Progenitor cell of endocrine pancreas (in vitro differentiated cells): ENCODE measurements around the gene SLC13A5. TPM values are rescaled to one million over a fixed set of nuclear protein-coding genes. Genes with fewer than 3 reads are reported as not detected.
A peak's percentile ranks its signal among the peaks of the same experiment; 100 is the strongest.

ENCODE experiments used
- DNase-seq: peaks from one replicate; pipeline ENCODE4 v3.0.0; 2021; ENCODE audit warnings: low spot score; ENCODE audit not compliant: unreplicated experiment
- H3K27ac Mint-ChIP-seq: 2 replicates; pipeline ENCODE4 v1.8.0; 2021; ENCODE audit warnings: mild to moderate bottlenecking, moderate library complexity, mixed read lengths
- H3K27me3 Mint-ChIP-seq: 2 replicates; pipeline ENCODE4 v1.8.0; 2021; ENCODE audit warnings: mixed read lengths
- H3K36me3 Mint-ChIP-seq: 2 replicates; pipeline ENCODE4 v1.8.0; 2022; ENCODE audit warnings: mixed read lengths; ENCODE audit not compliant: insufficient read depth
- H3K4me1 Mint-ChIP-seq: 2 replicates; pipeline ENCODE4 v1.8.0; 2021; ENCODE audit warnings: low read depth, mixed read lengths
- H3K4me3 Mint-ChIP-seq: 2 replicates; pipeline ENCODE4 v1.8.0; 2021; ENCODE audit warnings: low read depth, mild to moderate bottlenecking, moderate library complexity, mixed read lengths
- H3K9me3 Mint-ChIP-seq: 2 replicates; pipeline ENCODE4 v1.8.0; 2021; ENCODE audit warnings: low read depth, mixed read lengths
- total RNA-seq: library from RNA; stranded (reverse); gene quantifications from 2 replicates; pipeline ENCODE4 v1.2.1, GENCODE V29; 2021
- TF ChIP-seq, protein P1 (sequence below): fragments of 200-600 bp; sonication (generic); IDR thresholded peaks from one replicate; pipeline ENCODE4 v1.5.0; 2021; ENCODE audit warnings: antibody characterized with exemption, mild to moderate bottlenecking; ENCODE audit not compliant: unreplicated experiment

The SLC13A5 gene
- total RNA-seq, 1 donor from 2014 or later = 0.93 TPM

DNA sequence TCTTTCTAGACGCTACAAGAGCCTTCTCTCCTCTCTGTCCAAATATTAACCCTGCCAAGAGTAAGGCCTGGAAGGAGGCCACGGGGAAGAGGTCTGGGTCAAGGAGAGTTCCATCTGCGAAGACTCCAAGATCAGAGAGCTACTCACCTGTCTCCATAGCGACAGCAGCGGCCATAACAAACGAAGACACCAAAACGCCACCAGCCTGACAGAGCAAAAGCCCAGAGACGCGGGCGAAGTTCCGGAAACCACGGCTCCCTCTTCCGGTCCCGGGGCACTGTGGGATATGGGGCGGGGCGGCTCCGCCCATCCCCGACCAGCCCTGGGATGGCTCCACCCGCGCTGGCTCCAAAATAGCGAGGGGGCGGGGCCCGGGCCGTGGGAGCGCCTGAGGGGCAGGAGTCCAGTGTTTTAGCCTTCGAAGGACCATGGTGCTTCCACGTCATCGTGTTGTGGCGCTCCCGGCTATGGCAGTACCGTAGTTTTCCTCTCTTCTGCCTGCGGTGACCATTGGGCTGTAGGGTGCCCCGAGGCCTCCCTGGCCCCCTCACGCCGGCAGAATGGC is 61.7 kb downstream of the SLC13A5 start, which contains the start of the genes C17orf100 and MED31:
Gene C17orf100 (plus strand): TSS at position 409 of the 565 bp plus-strand sequence. CDS start 152 bp downstream, at position 561.
Gene MED31 (minus strand): TSS at position 252 of the 565 bp plus-strand sequence. CDS start 77 bp downstream, at position 175.
- peaks cover 29% of the 10 kb centered on the region for H3K27me3 Mint-ChIP-seq
- peak within 1 kb of the TSS; percentile 95 for H3K4me3 Mint-ChIP-seq
- H3K9me3 Mint-ChIP-seq = no peaks in the 10 kb centered on the region
- TF ChIP-seq, protein P1, sequence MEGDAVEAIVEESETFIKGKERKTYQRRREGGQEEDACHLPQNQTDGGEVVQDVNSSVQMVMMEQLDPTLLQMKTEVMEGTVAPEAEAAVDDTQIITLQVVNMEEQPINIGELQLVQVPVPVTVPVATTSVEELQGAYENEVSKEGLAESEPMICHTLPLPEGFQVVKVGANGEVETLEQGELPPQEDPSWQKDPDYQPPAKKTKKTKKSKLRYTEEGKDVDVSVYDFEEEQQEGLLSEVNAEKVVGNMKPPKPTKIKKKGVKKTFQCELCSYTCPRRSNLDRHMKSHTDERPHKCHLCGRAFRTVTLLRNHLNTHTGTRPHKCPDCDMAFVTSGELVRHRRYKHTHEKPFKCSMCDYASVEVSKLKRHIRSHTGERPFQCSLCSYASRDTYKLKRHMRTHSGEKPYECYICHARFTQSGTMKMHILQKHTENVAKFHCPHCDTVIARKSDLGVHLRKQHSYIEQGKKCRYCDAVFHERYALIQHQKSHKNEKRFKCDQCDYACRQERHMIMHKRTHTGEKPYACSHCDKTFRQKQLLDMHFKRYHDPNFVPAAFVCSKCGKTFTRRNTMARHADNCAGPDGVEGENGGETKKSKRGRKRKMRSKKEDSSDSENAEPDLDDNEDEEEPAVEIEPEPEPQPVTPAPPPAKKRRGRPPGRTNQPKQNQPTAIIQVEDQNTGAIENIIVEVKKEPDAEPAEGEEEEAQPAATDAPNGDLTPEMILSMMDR = no peak
- peak within 1 kb of the TSS; percentile 96 for H3K27ac Mint-ChIP-seq
- H3K4me1 Mint-ChIP-seq = peaks cover 32% of the 10 kb centered on the region
- peaks cover 3% of the 10 kb centered on the region for H3K36me3 Mint-ChIP-seq
- peak; percentile 93 for DNase-seq

GRCh38 chr17:6648181-6648580 is 65.0 kb downstream of the SLC13A5 start:
- Mint-ChIP-seq H3K4me1 (peaks cover 16% of the 10 kb centered on the region), H3K27ac (no peak overlapping the region), H3K9me3 (no peaks in the 10 kb centered on the region), H3K36me3 (peaks cover 9% of the 10 kb centered on the region), H3K4me3 (no peak overlapping the region), H3K27me3 (peaks cover 3% of the 10 kb centered on the region)
- DNase-seq = no peak
- TF ChIP-seq, protein P1 = no peak

DNA sequence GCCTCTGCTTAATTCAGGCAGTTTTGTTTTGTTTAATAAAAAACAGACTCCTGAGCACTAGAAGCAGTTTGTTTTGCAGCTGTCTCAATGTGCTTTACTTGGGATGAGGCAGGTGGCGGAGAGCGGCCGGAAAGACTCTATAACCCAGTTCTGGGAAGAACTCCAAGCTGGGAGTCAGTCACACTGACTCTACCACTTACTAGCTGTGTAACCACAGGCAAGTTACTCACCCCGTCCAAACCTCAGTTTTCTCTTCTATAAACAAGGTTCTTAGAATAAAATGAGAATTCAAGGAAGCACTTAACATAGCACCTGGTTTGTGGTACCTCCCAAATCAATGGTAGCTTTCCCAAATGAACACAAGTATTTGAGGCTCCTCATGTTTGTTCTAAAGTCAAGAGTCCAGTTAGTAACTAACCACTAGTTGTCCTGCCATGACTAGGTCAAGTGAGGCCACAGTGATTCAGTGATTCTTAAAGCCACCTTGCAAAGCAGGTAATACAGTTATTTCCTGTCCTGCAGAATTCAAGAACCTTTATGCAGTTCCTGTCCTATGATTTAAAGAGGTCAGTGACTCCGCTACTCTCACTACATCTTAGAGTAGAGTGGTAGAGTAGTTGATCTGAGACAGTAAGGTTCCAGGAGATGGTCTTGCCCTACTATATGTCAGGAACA is 69.6 kb downstream of the SLC13A5 start:
- Mint-ChIP-seq H3K36me3 (peaks cover 6% of the 10 kb centered on the region), H3K27ac (no peak overlapping the region), H3K4me3 (no peak overlapping the region), H3K9me3 (no peaks in the 10 kb centered on the region), H3K27me3 (no peaks in the 10 kb centered on the region), H3K4me1 (peaks cover 18% of the 10 kb centered on the region)
- TF ChIP-seq, protein P1 = no peak
- no peak for DNase-seq

DNA sequence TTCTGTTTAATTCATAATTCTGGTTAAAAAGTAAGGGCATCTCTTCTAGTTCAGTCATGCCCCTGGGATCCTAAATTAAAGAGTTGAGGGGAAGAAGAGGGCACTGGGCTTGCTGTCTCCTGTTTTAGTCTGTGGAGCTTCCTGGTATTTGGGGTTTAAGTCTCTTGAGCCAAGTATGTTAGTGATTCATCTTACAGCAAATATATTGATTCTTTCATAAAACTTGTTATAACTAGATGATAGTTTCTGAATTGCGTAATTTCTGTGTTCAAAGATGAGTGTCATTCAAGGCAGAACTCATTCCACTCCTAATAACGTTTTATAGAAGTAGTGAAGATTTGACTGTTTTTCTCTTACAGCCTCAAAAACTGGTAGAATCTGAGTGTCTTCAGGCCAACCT is 70.6 kb downstream of the SLC13A5 start:
- no peak for DNase-seq
- Mint-ChIP-seq H3K36me3 (peaks cover 5% of the 10 kb centered on the region), H3K4me1 (peaks cover 21% of the 10 kb centered on the region), H3K27me3 (no peaks in the 10 kb centered on the region), H3K9me3 (no peaks in the 10 kb centered on the region), H3K27ac (no peak overlapping the region), H3K4me3 (peak overlapping the region; percentile 14)
- TF ChIP-seq, protein P1 = no peak

DNA sequence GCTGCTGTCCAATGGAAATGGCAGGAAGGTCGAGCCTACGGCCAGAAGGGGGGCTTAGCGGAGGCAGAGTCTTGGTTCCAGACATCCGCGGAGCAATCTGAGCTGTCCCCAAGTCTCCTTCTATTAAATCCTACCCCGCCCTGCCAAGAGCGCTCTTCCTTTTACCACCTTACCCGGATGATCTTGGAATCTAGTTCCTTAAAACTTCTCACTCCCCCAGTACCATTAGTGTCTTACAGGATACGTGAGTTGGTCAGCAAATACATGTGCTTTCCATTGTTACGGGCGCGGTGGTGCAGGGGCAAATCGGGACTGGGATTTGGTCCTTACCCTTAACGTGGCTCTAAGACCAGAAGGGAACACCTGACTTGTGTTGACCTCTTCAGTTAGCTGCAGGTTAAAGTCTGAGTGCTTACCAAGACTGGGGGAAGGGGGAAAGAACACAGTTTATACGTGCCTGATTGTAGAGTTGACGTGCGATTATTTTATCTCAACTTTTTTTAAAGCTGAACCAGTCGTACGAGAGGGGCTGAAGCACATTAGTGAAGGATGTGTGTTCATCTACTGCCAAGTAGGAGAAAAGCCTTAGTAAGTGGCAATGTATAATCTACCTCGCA is 71.8 kb downstream of the SLC13A5 start:
- DNase-seq = no peak
- H3K27me3 Mint-ChIP-seq = no peaks in the 10 kb centered on the region
- peak overlapping the region; percentile 99 for H3K27ac Mint-ChIP-seq
- TF ChIP-seq, protein P1 = no peak
- peak overlapping the region; percentile 95 for H3K4me3 Mint-ChIP-seq
- H3K4me1 Mint-ChIP-seq = peaks cover 21% of the 10 kb centered on the region
- no peaks in the 10 kb centered on the region for H3K9me3 Mint-ChIP-seq
- peaks cover 5% of the 10 kb centered on the region for H3K36me3 Mint-ChIP-seq
